ENCODE measurements around the gene TTLL4.

TTLL4 gene

DNA sequence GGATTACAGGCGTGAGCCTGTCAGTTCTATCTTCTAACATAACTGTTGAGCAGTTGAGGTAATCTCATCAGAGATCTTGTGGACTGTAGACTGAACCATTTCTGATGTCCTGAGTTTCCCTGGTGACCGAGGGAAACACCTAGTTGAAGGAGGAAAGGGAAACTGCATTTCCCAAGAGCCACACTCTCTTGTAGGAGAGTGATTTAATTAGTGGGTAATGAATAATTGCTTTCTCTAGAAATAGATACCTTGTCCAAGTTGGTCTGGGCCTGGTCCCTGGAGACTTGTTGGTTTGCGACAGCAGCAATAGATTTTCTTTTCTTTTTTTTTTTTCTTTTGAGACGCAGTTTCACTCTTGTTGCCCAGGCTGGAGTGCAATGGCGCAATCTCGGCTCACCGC lies 7.4 kb downstream of the TTLL4 start:
- DNase-seq = no peak

- DNase-seq = no peak
These were observed 8.8 kb downstream of the TTLL4 start for GRCh38 chr2:218719457-218719856.

- DNase-seq = no peak
These were observed 9.7 kb downstream of the TTLL4 start for GRCh38 chr2:218720048-218721041.

GRCh38 chr2:218721488-218721887 lies 10.9 kb downstream of the TTLL4 start:
- no peak for DNase-seq

DNA sequence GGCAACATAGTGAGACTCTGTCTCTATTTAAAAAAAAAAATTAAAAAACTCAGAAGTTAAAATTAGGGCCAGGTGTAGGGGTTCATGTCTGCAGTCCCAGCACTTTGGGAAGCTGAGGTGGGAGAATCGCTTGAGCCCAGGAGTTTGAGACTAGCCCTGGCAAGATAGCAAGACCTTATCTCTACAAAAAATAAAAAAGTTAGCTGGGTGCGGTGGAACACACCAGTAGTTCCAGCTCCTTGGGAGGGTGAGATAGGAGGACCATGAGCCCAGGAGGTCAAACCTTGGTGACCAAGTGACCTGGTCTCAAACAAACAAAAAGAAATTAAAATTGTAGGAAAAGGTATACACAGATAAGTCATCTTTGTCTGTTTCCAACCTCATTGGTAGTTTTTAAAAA lies 11.3 kb downstream of the TTLL4 start:
- no peak for DNase-seq

GRCh38 chr2:218722419-218722818 lies 11.8 kb downstream of the TTLL4 start:
- DNase-seq = no peak

DNA sequence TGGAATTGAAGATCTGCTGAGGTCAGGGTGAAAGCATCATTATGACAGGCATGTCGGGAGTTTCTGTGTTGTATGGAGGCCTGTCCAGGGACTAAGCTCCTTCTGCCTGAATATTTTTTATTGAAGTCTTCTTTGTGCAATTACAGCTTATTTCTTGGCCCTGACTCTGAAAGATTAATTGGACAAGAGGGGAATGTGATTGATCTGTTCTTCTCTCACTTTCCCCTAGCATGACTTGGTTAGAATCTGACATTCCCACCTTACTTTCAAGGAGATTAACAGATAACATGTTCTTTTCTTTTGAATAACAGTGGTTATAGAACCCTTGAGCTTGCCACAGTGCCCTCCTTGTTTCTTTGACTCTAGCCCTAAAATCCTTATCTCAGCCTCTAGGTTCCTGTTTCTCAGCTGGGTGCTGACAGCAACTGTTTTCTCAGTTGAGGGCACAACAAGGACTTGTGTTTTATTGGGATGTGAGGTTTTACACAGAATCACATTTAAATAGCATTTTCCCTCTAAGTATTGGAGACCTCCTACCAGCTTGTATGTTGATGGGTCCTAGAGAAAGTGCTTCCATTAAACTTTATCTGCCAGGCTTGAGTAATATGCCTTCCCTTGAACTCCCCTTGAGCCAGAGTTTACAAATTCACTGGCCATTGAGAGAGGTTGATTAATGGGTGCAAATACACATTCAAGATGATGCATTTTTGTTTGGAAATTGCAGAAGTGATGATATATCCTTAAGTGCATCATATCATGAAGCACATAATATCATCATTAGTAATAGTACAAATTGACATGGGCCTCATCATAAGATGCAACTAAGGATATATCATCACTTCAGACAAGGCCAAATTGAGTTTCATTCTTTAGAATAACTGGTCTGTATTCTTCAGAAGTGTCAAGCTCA lies 12.5 kb downstream of the TTLL4 start:
- peak in 1 of 14 donors; percentile 19 for DNase-seq

GRCh38 chr2:218726004-218726574 lies 15.5 kb downstream of the TTLL4 start:
- DNase-seq = no peak

- no peak for DNase-seq
These were observed 17.0 kb downstream of the TTLL4 start for GRCh38 chr2:218727502-218728165.

DNA sequence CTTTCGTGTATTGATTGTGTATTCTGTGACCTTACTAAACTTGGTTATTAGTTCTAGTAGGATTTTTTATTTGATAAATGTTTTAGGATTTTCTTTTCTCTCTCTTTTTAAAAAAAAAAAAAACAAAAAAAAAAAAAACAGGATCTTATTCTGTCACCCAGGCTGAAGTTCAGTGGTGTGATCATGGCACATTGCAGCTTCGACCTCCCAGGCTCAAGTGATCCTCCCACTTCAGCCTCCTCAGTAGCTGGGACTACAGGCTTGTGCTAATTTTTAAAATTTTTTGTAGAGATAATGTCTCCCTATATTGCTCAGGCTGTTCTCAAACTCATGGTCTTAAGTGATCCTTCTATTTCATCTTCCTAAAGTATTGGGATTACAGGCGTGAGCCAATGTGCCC lies 19.0 kb downstream of the TTLL4 start:
- no peak for DNase-seq

- DNase-seq = peak in 1 of 14 donors; percentile 4
These were observed 21.6 kb downstream of the TTLL4 start for GRCh38 chr2:218732052-218732760.

DNA sequence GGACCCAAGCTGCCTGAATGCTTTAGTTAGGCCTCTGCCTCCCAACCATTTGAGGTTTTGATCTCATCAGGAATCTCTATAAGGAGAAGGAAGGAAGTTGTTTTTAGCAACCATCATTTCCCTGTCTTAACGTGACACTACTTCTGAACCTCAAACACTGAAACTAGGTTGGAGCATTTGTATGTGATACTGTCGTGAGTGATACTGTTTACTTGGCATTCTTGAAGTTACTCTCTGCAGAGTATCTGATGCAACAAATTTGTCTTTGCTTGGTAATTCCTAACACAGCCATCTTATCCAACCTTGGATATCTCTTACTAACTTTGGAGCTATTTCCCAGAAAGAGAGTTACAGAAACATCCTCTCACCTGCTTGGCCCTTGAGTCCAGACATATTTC lies 22.1 kb downstream of the TTLL4 start:
- no peak for DNase-seq

DNA sequence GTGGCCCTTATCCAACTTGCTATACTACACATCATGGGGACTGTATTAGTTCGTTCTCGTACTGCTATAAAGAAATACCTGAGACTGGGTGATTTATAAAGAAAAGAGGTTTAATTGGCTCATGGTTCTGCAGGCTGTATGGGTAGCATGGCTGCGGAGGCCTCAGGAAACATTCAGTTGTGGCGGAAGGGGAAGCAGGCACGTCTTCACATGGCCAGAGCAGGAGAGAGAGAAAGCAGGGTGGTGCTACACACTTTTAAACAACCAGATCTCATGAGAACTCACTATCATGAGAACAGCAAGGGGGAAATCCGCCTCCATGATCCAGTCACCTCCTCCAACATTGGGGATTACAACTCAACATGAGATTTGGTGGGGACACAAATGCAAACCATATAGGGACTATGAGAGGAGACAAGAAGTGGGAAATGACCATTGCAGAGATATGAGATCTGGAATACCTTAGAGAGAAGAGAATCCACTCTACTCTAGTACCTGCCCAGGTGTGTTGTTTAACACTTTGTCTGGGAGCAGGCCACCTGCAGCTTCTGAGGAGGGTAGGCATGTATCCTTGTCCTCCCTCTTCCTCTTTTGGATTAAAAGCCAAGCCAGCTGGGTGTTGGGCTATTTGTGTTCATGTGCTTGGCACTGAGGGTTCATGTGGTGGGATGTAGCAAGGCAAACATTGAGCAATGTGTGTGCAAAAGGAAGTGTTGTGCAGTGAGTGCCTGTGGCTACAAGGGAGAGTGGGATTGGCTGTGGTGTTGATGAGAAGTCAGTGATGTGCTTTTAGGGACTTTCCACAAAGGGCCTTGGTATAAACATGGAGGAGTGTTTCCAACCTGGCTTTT lies 22.8 kb downstream of the TTLL4 start:
- peak in 8 of 14 donors; percentile 14 to 53 (median 32) for DNase-seq

- no peak for DNase-seq
These were observed 23.7 kb downstream of the TTLL4 start for GRCh38 chr2:218734190-218734975.

DNA sequence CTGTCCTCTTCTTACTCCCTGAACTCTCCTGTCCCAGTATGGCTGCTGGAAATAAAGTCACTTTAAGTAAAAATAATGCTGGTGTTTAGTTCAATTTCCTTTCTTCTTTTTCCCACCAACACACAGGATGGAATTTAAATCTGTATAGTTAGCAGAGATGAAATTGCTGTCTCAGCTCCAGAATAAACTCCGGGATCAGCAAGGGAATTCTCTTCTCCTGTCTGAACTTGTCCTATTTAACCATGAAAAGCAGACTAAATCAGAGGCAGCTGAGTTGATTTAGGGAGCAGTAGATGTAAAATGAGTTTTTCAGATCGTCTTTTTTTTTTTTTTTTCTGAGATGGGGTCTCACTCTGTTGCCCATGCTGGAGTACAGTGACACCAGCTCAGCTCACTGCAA lies 25.9 kb downstream of the TTLL4 start:
- no peak for DNase-seq

DNA sequence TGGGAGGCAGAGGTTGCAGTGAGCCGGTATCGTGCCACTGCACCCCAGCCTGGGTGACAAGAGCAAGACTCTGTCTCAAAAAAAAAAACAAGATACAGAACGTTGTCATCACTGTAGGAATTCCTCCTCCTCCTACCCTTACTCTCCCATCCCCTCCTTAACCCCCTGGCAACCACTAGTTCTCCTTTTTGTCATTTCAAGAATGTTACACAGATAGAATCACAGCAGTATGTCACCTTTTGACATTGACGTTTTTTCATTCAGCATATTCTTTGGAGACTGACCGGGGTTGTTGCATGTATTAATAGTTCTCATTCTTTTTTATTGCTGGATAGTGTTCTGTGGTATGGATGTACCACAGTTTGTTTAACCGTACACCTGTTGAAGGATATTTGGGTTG lies 32.4 kb downstream of the TTLL4 start:
- no peak for DNase-seq

GRCh38 chr2:218744615-218745014 lies 34.0 kb downstream of the TTLL4 start:
- no peak for DNase-seq

GRCh38 chr2:218745160-218745558 lies 34.5 kb downstream of the TTLL4 start:
- DNase-seq = peak in 1 of 14 donors; percentile 51

Measured in C1 segment of cervical spinal cord (tissue), 14 donors.